Muscle of back (tissue), 11 donors: Measurements from ENCODE around the gene MLLT3. TPM values are rescaled to one million over a fixed set of nuclear protein-coding genes. Genes with fewer than 3 reads are reported as not detected.

ENCODE experiments used
- DNase-seq, 3 donors: peaks; one replicate each; pipeline versions ENCODE4 v3.0.0 to v3.0.0-alpha.2; 2013
- polyA plus RNA-seq, 10 donors: library from polyadenylated mRNA; unstranded; fragments of 120-200 nt; gene quantifications; one replicate each; pipeline ENCODE4 v1.2.1, GENCODE V29; 2013; ENCODE audit not compliant: insufficient read length in 10 of 10

MLLT3 gene
- polyA plus RNA-seq, 10 donors, result 37.1 to 99.6 (median 54.4) TPM

DNA sequence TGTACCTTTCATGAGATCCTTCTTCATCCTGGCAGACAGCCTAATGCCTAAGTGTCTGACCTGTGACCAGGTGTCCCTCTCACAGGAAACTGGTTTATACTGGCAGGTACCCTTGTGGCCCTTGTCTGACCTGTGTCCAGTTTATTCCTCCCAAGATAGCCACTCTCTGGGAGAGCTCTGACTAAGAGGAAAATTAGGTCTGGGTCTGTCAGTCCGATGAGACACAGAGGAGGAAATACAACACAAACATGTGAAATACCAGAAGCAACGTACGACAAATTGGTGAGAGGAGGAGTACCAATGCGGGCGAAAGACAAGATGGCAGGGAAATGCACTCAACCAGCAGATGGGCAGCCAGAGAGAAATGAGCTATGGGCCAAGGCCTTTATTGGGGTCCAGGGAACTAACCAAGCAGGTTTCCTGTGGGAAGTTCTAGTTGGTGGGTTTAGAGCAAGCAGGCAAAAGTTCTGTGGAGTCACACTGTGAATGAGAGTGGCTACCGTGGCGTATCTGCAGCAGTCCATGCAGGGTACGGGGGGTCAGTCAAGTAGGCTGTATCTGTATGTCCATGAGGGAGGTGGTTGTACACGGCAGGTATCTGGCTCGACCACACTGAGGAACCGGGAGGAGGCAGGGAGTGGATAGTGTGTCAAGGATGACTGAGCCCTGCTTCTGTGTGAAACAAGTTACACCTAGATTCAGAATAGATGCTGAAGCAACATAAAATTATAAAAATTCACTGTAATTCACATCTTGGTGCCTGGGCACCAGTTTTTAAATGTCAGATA is 109.0 kb downstream of the MLLT3 start:
- DNase-seq, result no peak

GRCh38 chr9:20512636-20513035 is 109.7 kb downstream of the MLLT3 start:
- DNase-seq, result no peak

DNA sequence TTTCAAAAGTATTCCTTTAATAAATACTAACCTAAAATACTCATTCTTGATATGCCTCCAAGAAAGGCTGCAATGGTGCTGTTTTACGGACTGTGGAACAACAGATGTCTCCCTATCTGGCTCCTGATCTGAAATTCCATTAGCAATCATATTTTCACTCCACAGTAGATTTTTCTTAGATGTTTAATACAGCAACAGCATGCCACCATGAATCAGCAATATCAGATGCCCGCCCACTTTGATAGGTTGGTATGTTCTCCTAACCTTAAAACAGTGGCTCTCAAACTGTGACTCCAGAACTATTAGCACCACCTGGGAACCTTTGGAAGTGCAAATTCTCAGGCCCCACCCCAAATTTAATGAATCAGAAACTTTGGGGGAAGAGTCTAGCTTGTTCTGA is 110.2 kb downstream of the MLLT3 start:
- peak in 1 of 3 donors; percentile 22 for DNase-seq

DNA sequence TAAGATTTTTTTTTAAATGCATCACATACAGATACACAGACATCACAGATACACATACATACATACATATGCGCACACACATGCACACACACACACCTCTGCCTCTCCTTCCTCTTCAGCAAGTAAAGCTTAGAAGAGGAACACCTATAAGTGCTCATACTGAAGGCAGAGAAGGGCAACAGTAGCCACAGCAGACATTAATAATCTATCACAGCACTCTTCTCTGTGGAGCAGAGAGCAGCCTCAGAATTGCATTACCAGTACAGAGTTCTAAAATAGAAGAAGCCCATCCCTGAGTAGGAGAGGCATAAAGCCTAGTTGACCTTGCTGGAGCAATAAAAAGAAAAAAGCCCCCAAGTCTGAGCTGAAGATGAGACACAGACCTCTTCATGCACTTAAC is 110.6 kb downstream of the MLLT3 start:
- DNase-seq, result no peak

DNA sequence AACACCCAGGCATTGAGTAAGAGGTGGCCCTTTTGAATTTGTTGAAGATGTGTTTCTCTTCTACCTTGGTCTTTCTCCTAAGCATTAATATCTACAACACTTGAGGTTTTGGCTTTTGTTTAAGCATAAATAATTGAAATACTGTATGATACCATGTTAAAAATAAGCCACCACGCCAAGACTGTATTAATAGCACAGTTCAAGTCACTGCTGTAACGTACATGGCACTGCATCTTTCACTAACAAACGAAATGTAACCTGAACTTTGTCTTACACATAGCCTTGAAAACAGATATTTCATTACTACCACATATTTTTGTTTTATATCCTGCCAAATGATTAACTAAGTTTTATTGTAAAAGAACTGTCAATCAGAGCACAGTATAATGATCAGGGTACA is 112.8 kb downstream of the MLLT3 start:
- DNase-seq, result no peak

- no peak for DNase-seq
Measured at GRCh38 chr9:20508242-20508641, 114.1 kb downstream of the MLLT3 start.

DNA sequence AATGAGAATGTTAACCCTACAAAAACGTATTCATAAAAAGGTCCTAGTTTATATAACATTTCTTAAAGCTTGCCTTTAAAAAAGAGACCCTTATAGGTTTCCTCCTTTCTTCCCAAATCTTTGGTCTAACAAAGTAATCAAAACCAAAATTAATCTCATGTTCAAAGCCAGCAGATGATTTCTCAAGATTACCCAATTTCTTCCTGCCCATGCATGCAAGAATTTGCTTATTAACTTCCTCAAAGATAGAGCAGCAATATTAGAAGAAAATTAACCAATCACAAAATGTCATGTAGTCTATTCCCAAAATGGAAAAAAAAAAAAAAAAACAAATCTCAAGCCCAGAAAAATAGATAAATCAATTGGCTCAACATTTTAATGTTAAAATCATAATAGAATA is 114.9 kb downstream of the MLLT3 start:
- no peak for DNase-seq

GRCh38 chr9:20506099-20506900 is 116.0 kb downstream of the MLLT3 start:
- DNase-seq, result peak in 1 of 3 donors; percentile 9

GRCh38 chr9:20505574-20505973 is 116.7 kb downstream of the MLLT3 start:
- no peak for DNase-seq

- DNase-seq, result no peak
Measured at GRCh38 chr9:20504930-20505329, 117.4 kb downstream of the MLLT3 start.

DNA sequence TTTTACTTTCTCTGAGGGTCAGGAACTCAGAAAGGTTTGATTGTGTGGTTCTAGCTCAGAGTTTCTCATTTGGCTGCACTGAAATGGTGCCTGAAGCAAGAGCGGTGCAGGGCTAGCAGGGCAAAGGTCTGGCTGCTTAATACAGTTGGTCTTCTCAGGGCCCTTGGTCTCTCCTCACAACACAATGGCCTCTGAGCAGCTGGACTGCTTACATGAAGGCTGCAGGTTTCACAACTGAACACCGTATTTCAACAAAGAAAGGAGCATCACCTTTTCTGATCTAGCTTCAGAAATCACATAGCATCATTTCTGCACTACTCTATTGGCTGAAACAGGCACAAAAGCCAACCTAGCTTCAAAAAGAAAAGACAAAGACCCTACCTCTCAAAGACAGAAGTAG is 122.2 kb downstream of the MLLT3 start:
- no peak for DNase-seq

GRCh38 chr9:20499013-20499412 is 123.3 kb downstream of the MLLT3 start:
- no peak for DNase-seq

DNA sequence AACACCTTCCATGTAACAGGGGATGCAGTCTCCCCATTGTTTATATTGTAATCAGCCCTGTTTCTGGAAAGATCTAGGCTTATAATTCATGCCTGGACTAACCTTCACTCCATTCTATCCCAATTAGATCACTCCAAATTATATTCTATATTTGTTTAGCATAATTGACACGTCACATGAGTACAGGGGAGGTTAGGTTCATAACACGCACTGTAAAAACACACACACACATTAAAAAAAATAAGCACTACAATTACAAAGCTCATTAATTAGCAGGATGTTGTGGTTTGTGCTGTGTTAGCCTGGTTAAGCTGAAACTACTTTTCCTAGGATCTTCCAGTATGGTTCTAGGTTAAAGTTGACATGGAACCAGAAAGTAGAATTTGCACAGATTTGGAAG is 126.0 kb downstream of the MLLT3 start:
- DNase-seq, result no peak

DNA sequence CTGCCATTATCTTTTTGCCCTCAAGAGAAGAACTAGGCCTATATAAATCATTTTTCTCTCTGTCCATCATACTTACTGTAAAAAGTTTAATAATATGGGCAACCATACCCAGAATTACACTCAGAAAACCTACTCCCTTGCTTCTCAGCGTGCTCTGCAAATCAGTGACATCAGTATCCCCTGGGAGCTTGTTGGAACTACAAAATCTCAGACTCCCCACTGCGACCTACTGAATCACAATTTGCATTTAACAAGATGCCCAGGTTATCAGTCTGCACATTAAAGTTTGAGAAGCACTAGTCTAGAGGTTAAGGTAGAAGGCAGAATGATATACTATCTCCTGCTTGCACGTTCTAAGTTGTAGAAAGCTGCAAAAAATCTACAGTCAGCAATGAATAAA is 127.2 kb downstream of the MLLT3 start:
- no peak for DNase-seq

- DNase-seq, result no peak
Measured at GRCh38 chr9:20494035-20494434, 128.3 kb downstream of the MLLT3 start.

DNA sequence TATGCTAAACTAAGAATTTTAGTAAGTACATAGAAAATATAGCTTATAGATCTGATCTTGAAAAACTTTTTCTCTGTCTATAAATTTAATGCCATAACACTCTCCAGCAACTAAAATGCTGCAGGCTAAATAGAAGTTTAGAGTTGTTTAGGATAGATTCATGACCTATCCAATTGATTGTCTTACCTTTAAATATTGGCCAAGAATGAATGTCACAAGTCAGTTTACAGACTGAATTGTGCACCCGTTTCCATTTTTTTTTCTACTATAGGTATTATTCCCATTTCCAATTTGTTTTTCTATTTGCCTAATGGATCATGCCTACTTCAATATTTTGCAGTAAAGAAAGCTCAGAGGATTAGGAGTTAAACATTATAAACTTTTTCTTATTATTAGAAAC is 129.5 kb downstream of the MLLT3 start:
- no peak for DNase-seq

DNA sequence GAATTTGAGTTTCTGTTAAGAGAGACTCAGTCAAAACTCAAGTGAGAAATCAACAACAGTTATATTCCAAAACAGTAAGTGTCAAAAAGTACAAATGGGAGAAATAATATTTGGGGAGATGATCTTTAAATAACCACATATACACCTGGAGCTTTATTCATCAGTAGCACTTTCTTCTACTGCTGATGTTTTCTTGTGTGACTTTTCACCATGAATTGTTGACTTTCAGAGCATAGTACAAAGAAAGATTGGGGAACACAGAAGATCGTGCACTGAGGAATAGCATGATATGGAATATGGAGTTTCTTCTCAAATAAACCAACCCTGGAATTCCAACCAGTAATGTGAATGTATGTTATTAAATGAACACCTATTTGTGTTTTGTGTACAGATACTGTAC is 130.7 kb downstream of the MLLT3 start:
- DNase-seq, result no peak

- DNase-seq, result no peak
Measured at GRCh38 chr9:20490246-20490834, 132.0 kb downstream of the MLLT3 start.

- DNase-seq, result no peak
Measured at GRCh38 chr9:20488691-20489090, 133.6 kb downstream of the MLLT3 start.

GRCh38 chr9:20486552-20486951 is 135.7 kb downstream of the MLLT3 start:
- DNase-seq, result no peak

DNA sequence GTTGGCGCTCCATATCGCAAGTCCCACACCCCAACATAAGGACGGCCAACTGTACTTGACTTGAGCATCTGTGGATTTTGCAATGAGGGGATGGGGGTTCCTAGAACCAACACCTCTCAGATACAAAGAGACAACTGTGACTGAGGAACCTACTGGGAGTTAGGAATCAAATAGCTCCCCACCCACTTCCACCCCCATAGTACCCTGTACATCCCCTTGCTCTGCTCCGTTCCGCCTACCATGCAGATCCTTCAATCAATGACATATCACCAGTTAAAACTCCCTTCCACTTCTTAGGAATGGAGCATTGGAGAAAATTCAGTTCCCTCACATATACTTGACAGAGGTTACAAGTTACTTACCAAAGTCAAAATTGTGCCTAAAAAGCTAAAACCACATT is 140.9 kb downstream of the MLLT3 start:
- no peak for DNase-seq

GRCh38 chr9:20480249-20480648 is 142.1 kb downstream of the MLLT3 start:
- DNase-seq, result no peak
